Colonic mucosa (tissue), 4 donors: ENCODE results near the gene ELAVL2. TPM values are rescaled to one million over a fixed set of nuclear protein-coding genes. Genes with fewer than 3 reads are reported as not detected.
A peak's percentile ranks its signal among the peaks of the same experiment; 100 is the strongest.

Source experiments
- DNase-seq: peaks from one replicate; pipeline ENCODE4 v3.0.0-alpha.2; 2020
- H3K27ac ChIP-seq: fragments of 200-600 bp; one replicate; pipeline ENCODE4 v1.8.0; 2021
- H3K27me3 ChIP-seq: fragments of 200-600 bp; one replicate; pipeline ENCODE4 v1.8.0; 2021
- H3K36me3 ChIP-seq: fragments of 200-600 bp; one replicate; pipeline ENCODE4 v1.8.0; 2021
- H3K4me1 ChIP-seq: fragments of 200-600 bp; one replicate; pipeline ENCODE4 v1.8.0; 2021; ENCODE audit warnings: mild to moderate bottlenecking
- H3K4me3 ChIP-seq: fragments of 200-600 bp; one replicate; pipeline ENCODE4 v1.8.0; 2021
- H3K9ac ChIP-seq, 2 donors: one replicate each; pipeline ENCODE4 v1.7.0; 2013; ENCODE audit warnings: control low read depth in 2 of 2, low read depth in 2 of 2, low read length in 2 of 2
- H3K9me3 ChIP-seq: fragments of 200-600 bp; one replicate; pipeline ENCODE4 v1.8.0; 2021
- intact Hi-C: fragments of 100-400 bp; cut with DNase I; formaldehyde crosslinking; loops from one replicate; pipeline ENCODE4 v1.14.1; 2022
- total RNA-seq, 2 donors: library from RNA; stranded (reverse); fragmentation: NEBNext Ultra II Directional in 1 of 2; extraction: Animal tissue kit (Norgen Biotek cat#: 25700) in 1 of 2; gene quantifications; one replicate each; pipeline ENCODE4 v1.2.1, GENCODE V29; 2021
- TF ChIP-seq, protein P1 (sequence below): fragments of 200-600 bp; IDR thresholded peaks from one replicate; pipeline ENCODE4 v1.8.0; 2022; ENCODE audit warnings: antibody characterized with exemption, mild to moderate bottlenecking
- donor health status: healthy.
- donor health status: DM: no; HTN: no; CAD: no.
- donor health status: DM: no; HTN: no; CAD: no.

The ELAVL2 gene
- total RNA-seq, 2 donors from 2014 or later, result 0.24 to 0.30 TPM

GRCh38 chr9:23669776-23670175, 156.3 kb downstream of the ELAVL2 start:
- H3K36me3 ChIP-seq, result no peaks in the 10 kb centered on the region
- TF ChIP-seq, protein P1, sequence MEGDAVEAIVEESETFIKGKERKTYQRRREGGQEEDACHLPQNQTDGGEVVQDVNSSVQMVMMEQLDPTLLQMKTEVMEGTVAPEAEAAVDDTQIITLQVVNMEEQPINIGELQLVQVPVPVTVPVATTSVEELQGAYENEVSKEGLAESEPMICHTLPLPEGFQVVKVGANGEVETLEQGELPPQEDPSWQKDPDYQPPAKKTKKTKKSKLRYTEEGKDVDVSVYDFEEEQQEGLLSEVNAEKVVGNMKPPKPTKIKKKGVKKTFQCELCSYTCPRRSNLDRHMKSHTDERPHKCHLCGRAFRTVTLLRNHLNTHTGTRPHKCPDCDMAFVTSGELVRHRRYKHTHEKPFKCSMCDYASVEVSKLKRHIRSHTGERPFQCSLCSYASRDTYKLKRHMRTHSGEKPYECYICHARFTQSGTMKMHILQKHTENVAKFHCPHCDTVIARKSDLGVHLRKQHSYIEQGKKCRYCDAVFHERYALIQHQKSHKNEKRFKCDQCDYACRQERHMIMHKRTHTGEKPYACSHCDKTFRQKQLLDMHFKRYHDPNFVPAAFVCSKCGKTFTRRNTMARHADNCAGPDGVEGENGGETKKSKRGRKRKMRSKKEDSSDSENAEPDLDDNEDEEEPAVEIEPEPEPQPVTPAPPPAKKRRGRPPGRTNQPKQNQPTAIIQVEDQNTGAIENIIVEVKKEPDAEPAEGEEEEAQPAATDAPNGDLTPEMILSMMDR, result no peak
- H3K27ac ChIP-seq, result no peak overlapping the region
- no peak for DNase-seq
- H3K9me3 ChIP-seq, result no peaks in the 10 kb centered on the region
- no peak overlapping the region for H3K4me3 ChIP-seq
- no peaks in the 10 kb centered on the region for H3K27me3 ChIP-seq
- intact Hi-C loops, result no loop called here
- H3K9ac ChIP-seq, result no peak overlapping the region
- H3K4me1 ChIP-seq, result no peaks in the 10 kb centered on the region

GRCh38 chr9:23665635-23666034, 160.4 kb downstream of the ELAVL2 start:
- no peak overlapping the region for H3K27ac ChIP-seq
- intact Hi-C loops, result no loop called here
- TF ChIP-seq, protein P1, result no peak
- H3K4me3 ChIP-seq, result no peak overlapping the region
- H3K36me3 ChIP-seq, result no peaks in the 10 kb centered on the region
- peaks cover 3% of the 10 kb centered on the region for H3K4me1 ChIP-seq
- DNase-seq, result no peak
- H3K27me3 ChIP-seq, result no peaks in the 10 kb centered on the region
- H3K9me3 ChIP-seq, result no peaks in the 10 kb centered on the region
- no peak overlapping the region for H3K9ac ChIP-seq

DNA sequence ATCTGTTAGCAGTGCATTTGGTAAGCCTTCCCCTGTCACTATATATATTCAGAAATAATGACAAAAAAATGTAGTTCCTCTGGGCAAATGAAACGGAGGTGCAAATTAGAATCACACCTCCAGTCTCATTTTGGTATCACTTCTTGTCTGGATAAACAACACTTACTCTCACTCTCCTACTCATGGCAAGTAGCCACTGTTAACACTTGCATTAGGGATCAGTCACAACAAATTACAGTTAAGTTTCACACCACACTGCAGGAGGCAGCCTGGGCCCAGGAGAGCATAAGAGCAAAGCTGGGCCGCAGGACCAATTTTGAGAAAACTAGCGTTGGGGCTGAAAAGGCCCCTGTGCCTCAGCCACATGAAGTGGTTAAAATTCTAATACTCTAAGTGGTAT, 161.0 kb downstream of the ELAVL2 start:
- intact Hi-C loops, result no loop called here
- H3K4me3 ChIP-seq, result no peak overlapping the region
- H3K36me3 ChIP-seq, result no peaks in the 10 kb centered on the region
- H3K27ac ChIP-seq, result no peak overlapping the region
- TF ChIP-seq, protein P1, result no peak
- H3K27me3 ChIP-seq, result no peaks in the 10 kb centered on the region
- no peaks in the 10 kb centered on the region for H3K9me3 ChIP-seq
- H3K9ac ChIP-seq, result no peak overlapping the region
- no peak for DNase-seq
- H3K4me1 ChIP-seq, result peaks cover 3% of the 10 kb centered on the region

- no peak overlapping the region for H3K4me3 ChIP-seq
- no peak overlapping the region for H3K9ac ChIP-seq
- no peak for DNase-seq
- no peaks in the 10 kb centered on the region for H3K36me3 ChIP-seq
- intact Hi-C loops, result no loop called here
- peaks cover 3% of the 10 kb centered on the region for H3K4me1 ChIP-seq
- H3K27ac ChIP-seq, result no peak overlapping the region
- TF ChIP-seq, protein P1, result no peak
- H3K9me3 ChIP-seq, result no peaks in the 10 kb centered on the region
- no peaks in the 10 kb centered on the region for H3K27me3 ChIP-seq
Observed at GRCh38 chr9:23663946-23664345, 162.1 kb downstream of the ELAVL2 start.

DNA sequence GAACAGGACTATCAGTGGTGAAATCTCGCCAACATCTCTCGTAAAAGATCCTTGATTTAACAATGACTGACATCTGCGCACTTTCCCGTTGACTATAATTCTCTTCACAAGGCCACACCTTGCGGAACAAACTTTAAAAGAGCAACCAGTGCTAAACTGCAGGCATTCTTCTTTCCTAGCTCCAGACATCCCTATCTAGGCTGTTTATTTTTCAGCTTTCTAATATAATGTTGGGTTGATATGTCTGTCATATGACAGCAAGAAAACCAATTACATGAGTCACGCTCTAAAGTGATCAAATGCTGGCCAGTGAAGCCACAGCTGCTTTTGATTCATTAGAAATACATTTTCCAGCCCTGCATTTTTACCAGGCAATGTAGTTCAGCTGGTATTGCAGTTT, 162.5 kb downstream of the ELAVL2 start:
- DNase-seq, result peak; percentile 50
- H3K27ac ChIP-seq, result no peak overlapping the region
- peaks cover 3% of the 10 kb centered on the region for H3K4me1 ChIP-seq
- H3K36me3 ChIP-seq, result no peaks in the 10 kb centered on the region
- H3K9me3 ChIP-seq, result no peaks in the 10 kb centered on the region
- H3K9ac ChIP-seq, result no peak overlapping the region
- no peak overlapping the region for H3K4me3 ChIP-seq
- TF ChIP-seq, protein P1, result no peak
- intact Hi-C loops, result no loop called here
- H3K27me3 ChIP-seq, result no peaks in the 10 kb centered on the region

GRCh38 chr9:23663125-23663524, 162.9 kb downstream of the ELAVL2 start:
- Histone ChIP-seq H3K27me3 (no peaks in the 10 kb centered on the region), H3K4me1 (peaks cover 3% of the 10 kb centered on the region), H3K36me3 (no peaks in the 10 kb centered on the region), H3K9me3 (no peaks in the 10 kb centered on the region), H3K4me3 (no peak overlapping the region), H3K9ac (no peak overlapping the region), H3K27ac (no peak overlapping the region)
- no peak for DNase-seq
- intact Hi-C loops, result no loop called here
- TF ChIP-seq, protein P1, result no peak
